BE2C (cell line): ENCODE data around the gene GFOD2.
A peak's percentile ranks its signal among the peaks of the same experiment; 100 is the strongest.

Experiments used
- DNase-seq: peaks from one replicate; pipeline ENCODE4 v3.0.0-alpha.2; 2020
- H3K27me3 ChIP-seq: fragments of 250-450 bp; sonication (Bioruptor Pico); 2 replicates; pipeline ENCODE4 v1.5.1; 2020; ENCODE audit warnings: mild to moderate bottlenecking
- H3K36me3 ChIP-seq: fragments of 250-450 bp; sonication (Bioruptor Pico); 2 replicates; pipeline ENCODE4 v1.5.1; 2020; ENCODE audit warnings: mild to moderate bottlenecking
- H3K4me1 ChIP-seq: fragments of 250-450 bp; sonication (Bioruptor Pico); 2 replicates; pipeline ENCODE4 v1.5.1; 2020
- H3K4me3 ChIP-seq: 2 replicates; pipeline ENCODE4 v1.5.1; 2011; ENCODE audit warnings: low read depth, low read length
- H3K9me3 ChIP-seq: fragments of 250-450 bp; sonication (Bioruptor Pico); 2 replicates; pipeline ENCODE4 v1.5.1; 2020
- CTCF ChIP-seq: IDR thresholded peaks from 2 replicates; pipeline ENCODE4 v1.5.1; 2012; ENCODE audit warnings: mild to moderate bottlenecking, low read depth, low read length

Gene GFOD2

GRCh38 chr16:67672739-67673662 lies 46.1 kb downstream of the GFOD2 start:
- peaks cover 14% of the 10 kb centered on the region for H3K4me1 ChIP-seq

GRCh38 chr16:67672306-67672705 lies 46.8 kb downstream of the GFOD2 start:
- no peak for TF ChIP-seq CTCF
- DNase-seq = no peak
- H3K4me3 ChIP-seq = no peak overlapping the region
- no peaks in the 10 kb centered on the region for H3K36me3 ChIP-seq
- H3K27me3 ChIP-seq = no peaks in the 10 kb centered on the region
- peaks cover 17% of the 10 kb centered on the region for H3K4me1 ChIP-seq
- H3K9me3 ChIP-seq = no peaks in the 10 kb centered on the region

More at GRCh38 chr16:67672739-67673662, 46.1 kb downstream of the GFOD2 start:
- no peaks in the 10 kb centered on the region for H3K9me3 ChIP-seq
- no peaks in the 10 kb centered on the region for H3K36me3 ChIP-seq
- peak; percentile 94 for TF ChIP-seq CTCF
- peak; percentile 88 for DNase-seq
- H3K27me3 ChIP-seq = no peaks in the 10 kb centered on the region
- no peak overlapping the region for H3K4me3 ChIP-seq

GRCh38 chr16:67669499-67670101 lies 49.5 kb downstream of the GFOD2 start:
- DNase-seq = no peak
- H3K4me3 ChIP-seq = no peak overlapping the region

GRCh38 chr16:67668495-67669157 lies 50.5 kb downstream of the GFOD2 start:
- no peak overlapping the region for H3K4me3 ChIP-seq
- no peaks in the 10 kb centered on the region for H3K36me3 ChIP-seq
- peaks cover 14% of the 10 kb centered on the region for H3K4me1 ChIP-seq
- TF ChIP-seq CTCF = peak; percentile 29
- peak; percentile 14 for DNase-seq
- H3K27me3 ChIP-seq = no peaks in the 10 kb centered on the region
- H3K9me3 ChIP-seq = no peaks in the 10 kb centered on the region

More at GRCh38 chr16:67669499-67670101, 49.5 kb downstream of the GFOD2 start:
- H3K9me3 ChIP-seq = no peaks in the 10 kb centered on the region
- H3K27me3 ChIP-seq = no peaks in the 10 kb centered on the region
- no peaks in the 10 kb centered on the region for H3K36me3 ChIP-seq
- peaks cover 17% of the 10 kb centered on the region for H3K4me1 ChIP-seq
- no peak for TF ChIP-seq CTCF

GRCh38 chr16:67667817-67668494 lies 51.2 kb downstream of the GFOD2 start:
- Histone ChIP-seq H3K27me3 (no peaks in the 10 kb centered on the region), H3K4me3 (peak overlapping the region; percentile 69), H3K9me3 (no peaks in the 10 kb centered on the region), H3K36me3 (no peaks in the 10 kb centered on the region), H3K4me1 (peaks cover 7% of the 10 kb centered on the region)
- peak; percentile 94 for DNase-seq
- TF ChIP-seq CTCF = peak; percentile 93
